LNCaP clone FGC (cell line): ENCODE measurements around the gene SFXN5.

Experiments used
- DNase-seq: peaks from one replicate; pipeline ENCODE4 v3.0.0-alpha.2; 2011; ENCODE audit warnings: low read depth
- H3K4me3 ChIP-seq: 2 replicates; pipeline ENCODE4 v1.5.1; 2011; ENCODE audit warnings: mild to moderate bottlenecking, low read depth, low read length, control low read depth
- TF ChIP-seq, protein P1 (sequence below): IDR thresholded peaks from 2 replicates; pipeline ENCODE4 v1.5.1; 2012; ENCODE audit warnings: mild to moderate bottlenecking; ENCODE audit not compliant: control insufficient read depth, insufficient read depth; ENCODE audit errors: extremely low read depth

SFXN5 gene

DNA sequence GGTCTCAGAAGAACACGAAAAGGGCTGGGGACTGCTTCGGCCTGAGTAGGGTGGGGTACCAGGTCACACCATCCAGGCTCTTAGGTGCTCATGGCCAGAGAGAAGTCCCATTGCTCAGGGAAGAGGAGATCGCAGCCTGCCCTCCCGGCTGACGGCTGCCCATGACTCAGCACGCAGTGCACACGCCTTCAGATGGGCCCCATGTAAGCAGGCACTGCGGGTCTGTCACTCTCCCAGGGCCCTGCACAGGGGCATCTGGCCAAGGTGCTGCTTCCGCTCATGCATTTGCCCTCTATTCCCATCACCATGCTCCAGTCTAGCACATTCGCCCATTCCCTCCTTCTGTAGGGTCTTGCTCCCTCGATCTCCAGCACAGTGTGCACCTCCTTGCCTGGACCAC lies 34.7 kb downstream of the SFXN5 start:
- H3K4me3 ChIP-seq = no peak overlapping the region
- TF ChIP-seq, protein P1, sequence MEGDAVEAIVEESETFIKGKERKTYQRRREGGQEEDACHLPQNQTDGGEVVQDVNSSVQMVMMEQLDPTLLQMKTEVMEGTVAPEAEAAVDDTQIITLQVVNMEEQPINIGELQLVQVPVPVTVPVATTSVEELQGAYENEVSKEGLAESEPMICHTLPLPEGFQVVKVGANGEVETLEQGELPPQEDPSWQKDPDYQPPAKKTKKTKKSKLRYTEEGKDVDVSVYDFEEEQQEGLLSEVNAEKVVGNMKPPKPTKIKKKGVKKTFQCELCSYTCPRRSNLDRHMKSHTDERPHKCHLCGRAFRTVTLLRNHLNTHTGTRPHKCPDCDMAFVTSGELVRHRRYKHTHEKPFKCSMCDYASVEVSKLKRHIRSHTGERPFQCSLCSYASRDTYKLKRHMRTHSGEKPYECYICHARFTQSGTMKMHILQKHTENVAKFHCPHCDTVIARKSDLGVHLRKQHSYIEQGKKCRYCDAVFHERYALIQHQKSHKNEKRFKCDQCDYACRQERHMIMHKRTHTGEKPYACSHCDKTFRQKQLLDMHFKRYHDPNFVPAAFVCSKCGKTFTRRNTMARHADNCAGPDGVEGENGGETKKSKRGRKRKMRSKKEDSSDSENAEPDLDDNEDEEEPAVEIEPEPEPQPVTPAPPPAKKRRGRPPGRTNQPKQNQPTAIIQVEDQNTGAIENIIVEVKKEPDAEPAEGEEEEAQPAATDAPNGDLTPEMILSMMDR = no peak
- DNase-seq = no peak

DNA sequence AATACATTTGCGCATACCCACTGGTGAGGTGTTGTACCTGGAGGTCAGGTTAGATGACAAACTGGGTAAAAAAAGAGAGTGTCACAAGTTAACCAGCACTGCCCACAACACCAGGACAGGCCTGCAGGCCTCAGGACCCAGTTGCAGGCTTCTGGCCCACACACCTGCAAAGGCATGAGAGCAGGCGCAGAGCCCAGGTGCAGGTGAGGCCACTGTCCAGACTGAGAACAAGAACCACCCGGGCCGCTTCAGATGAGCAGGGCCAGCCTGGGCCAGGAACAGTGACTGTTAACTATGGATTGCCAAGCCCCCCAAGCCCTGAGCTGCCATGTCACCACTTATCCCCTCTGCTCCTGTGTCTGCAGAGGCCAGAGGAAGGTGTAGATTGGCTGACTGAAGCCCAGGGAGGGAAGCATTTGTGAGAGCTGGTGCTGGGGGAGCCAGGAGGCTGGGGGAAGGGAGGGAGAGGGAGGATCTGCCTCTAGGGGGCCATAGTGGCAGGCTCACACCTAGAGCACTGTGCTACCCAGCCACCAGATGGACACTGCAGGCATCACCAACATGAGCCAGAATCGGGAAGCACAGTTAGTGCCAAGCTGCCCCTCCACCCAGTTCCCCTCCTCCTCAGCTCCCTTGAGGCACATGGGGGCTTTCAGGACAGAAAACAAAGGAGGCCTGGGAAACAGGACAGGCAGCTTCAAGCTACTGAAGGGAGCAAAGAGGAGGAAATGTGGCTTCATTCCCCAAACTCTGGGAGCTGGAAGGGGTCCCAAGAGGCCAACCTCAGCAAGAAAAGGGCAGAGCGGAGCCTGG lies 35.4 kb downstream of the SFXN5 start:
- DNase-seq = no peak
- no peak overlapping the region for H3K4me3 ChIP-seq
- TF ChIP-seq, protein P1 = no peak

DNA sequence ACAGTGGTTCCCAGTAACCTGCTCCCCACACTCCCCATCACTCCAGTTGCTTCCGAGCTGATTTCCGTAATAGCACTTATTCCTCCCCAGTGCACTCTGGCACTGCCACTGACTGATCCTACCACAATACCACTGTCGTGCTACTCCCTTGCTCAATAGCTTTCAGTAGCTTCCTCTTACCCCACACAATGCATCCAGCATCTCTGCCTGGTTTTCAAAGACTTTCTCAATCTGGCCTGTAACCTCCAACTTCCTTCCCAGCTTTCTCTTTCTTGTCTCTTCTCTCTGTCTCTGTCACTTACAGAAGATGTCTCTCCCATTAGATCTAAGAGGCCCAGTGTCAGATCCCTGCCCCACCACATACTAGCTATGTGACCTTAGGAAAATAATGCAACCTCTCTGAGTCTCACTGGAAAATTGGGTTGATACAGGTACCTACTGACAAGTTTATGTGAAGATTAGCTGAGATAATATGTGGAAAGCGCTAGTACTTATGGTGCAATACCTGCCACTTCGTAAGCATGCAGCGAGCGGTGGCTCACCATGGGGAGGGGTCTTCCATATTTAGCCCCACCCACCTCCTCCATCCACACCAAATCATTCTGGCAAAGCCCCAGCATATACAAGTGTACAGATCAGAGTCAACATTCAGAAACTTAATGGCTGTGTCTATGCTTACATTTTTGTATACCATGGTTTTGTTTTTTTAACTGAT lies 36.7 kb downstream of the SFXN5 start:
- DNase-seq = no peak
- TF ChIP-seq, protein P1 = no peak
- H3K4me3 ChIP-seq = no peak overlapping the region

DNA sequence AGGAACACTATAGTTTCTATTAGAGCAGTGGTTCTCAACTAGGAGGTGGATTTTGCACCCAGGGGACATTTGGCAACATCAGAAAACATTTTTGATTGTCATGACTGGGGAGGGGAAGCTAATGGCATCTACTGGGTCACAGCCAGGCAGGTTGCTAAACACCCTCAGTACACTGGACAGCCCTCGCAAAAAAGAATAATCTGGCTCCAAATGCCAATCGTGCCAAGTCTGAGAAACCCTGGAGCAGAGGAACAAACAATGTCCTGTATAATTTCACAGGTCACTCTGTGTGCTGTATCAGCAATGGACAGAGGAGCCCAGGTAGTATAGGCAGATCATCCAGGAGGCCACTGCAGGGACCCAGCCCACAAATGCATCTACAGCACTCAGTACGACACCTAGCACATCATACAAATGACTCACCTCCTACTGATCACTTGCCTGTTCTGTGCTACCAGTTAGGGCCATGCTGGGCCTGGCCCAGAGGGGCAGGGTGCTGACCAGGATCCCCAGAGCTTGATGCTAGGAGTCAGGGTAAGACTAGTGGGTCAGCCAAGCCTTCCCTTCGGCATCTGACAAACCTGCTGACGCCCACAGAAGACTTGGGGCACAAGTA lies 37.6 kb downstream of the SFXN5 start:
- H3K4me3 ChIP-seq = no peak overlapping the region
- DNase-seq = no peak
- TF ChIP-seq, protein P1 = no peak

DNA sequence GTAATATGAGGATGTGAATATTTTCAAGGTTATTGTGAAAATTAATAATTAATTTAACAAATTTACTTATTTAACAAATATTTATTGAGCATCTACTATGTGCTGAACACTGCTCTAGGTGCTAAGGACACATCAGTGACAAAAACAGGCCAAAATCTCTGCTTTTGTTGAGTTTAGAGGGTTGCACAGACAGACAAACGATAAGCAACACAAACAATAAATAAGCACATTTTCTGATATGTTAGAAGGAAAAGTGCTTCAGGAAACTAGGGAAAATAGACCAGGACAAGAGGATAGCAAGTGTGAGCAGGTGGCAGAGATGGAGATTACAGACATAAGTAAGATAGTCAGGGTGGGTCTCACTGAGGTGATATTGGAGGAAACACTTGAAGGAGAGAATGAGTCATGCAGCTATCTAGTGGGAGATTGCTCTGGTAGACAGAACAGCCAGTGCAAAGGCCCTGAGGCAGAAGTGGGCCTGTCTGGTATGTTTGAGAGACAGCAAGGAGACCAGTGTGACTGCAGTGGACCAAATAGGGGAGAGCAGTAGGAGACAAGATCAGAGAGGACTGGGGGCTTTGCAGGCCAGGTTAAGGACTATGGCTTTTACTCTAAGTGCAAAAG lies 38.3 kb downstream of the SFXN5 start:
- no peak overlapping the region for H3K4me3 ChIP-seq
- TF ChIP-seq, protein P1 = no peak
- DNase-seq = no peak

DNA sequence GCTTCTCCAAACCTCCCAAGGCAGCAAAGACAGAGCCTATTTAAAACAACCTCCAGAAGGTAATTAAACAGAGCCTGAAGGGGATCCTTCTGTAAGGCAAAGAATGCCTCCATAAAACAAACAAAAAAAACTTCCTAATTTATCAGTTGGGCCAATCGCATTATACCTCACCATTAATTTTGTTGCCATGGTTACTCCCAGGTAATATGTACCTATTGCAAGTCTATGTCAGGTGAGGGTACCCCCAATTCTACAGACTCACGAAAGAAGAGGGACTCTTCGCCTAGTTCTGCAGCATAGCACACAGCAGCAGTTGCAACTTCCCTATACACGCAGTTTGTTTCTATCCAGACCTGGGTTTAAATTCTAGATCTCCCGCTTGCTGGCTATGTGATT lies 38.8 kb downstream of the SFXN5 start:
- TF ChIP-seq, protein P1 = no peak
- no peak for DNase-seq
- H3K4me3 ChIP-seq = no peak overlapping the region
